Measurements from ENCODE around the gene LBHD2. TPM values are rescaled to one million over a fixed set of nuclear protein-coding genes. Genes with fewer than 3 reads are reported as not detected.
"Not testable (repeated sequence)": the region's sequence is repeated elsewhere in the genome, so short reads cannot be mapped to it uniquely, and the experiment has no call there.

The LBHD2 gene
- total RNA-seq, result not detected in 2 replicates
- not detected in 2 replicates for polyA plus RNA-seq

DNA sequence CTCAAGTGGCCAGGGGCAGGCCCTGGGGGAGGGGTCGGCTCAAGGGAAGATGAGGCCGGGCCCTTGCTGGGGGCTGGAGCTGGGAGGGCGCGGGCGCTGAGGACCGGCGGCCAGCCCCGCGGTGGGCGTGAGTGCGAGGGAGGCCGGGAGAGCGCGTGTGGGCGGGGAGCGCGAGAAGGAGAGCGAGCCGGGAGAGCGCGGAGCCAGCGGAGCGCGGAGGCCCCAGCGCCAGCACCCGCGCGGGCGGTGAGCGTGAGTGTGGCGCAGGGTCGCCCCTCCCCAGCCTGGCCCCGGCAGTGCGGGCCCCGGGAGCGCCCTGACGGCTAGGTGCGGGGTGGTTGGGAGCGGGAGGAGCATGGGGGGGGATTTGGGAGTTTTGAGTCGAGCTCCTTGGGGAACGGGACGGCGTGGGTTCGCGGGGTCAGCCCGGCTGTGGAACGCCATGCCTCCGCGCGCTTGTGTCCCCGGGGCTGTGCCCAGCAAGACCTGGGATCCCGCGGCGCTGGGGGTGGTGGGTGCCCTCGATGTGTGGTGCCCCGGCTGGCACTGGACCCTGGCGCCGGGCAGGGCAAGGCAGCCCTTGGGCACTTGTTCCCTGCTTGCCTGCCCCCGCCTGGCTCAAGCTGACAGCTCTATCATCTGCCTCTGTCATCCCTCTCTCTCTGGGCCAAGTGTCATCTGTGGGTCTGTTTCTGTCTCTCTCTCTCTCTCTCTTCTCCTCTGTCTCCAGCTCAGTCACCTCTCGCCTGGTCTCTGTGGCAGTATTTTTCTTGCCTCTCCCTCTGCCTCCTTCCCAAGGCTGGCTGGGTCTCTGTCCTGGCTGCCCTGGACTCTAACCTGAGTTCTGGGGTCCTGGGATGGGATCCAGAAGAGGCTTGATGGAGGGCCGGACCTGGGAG is at the start of gene LBHD2:
LBHD2 (plus strand) TSS at position 190 of the 899 bp plus-strand sequence. CDS start 1,803 bp downstream, outside the sequence.
- TF ChIP-seq, protein P1, sequence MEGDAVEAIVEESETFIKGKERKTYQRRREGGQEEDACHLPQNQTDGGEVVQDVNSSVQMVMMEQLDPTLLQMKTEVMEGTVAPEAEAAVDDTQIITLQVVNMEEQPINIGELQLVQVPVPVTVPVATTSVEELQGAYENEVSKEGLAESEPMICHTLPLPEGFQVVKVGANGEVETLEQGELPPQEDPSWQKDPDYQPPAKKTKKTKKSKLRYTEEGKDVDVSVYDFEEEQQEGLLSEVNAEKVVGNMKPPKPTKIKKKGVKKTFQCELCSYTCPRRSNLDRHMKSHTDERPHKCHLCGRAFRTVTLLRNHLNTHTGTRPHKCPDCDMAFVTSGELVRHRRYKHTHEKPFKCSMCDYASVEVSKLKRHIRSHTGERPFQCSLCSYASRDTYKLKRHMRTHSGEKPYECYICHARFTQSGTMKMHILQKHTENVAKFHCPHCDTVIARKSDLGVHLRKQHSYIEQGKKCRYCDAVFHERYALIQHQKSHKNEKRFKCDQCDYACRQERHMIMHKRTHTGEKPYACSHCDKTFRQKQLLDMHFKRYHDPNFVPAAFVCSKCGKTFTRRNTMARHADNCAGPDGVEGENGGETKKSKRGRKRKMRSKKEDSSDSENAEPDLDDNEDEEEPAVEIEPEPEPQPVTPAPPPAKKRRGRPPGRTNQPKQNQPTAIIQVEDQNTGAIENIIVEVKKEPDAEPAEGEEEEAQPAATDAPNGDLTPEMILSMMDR (IDR thresholded peaks at IDR 0.05; ENCODE audit: low read depth, low read length), result no peak
- Histone ChIP-seq H3K4me3 (no peak within 1 kb of the TSS), H3K4me1 (ENCODE audit: low read depth) (no peaks in the 10 kb centered on the region), H3K27me3 (peaks cover 67% of the 10 kb centered on the region), H3K36me3 (no peaks in the 10 kb centered on the region), H3K27ac (no peak within 1 kb of the TSS), H3K9me3 (ENCODE audit: low read depth) (no peaks in the 10 kb centered on the region)
- peak in 1 of 2 donors; percentile 37 for DNase-seq (ENCODE audit: low read depth in 1 of 2, low spot score in 1 of 2)

DNA sequence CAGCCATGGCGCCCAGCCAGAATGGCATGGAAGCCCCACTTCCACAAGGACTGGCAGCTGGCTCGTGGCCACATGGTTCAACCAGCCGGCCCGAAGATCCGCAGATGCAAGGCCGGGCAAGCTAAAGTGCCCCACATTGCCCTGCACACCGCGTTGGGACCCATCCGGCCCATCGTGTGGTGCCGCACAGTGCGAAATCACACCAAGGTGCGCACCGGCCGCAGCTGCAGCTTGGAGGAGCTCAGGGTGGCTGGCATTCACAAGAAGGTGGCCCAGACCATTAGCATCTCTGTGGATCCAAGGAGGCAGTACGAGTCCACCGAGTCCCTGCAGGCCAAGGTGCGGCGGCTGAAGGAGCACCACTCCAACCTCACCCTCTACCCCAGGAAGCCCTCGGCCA is 42.5 kb upstream of the LBHD2 start:
- TF ChIP-seq, protein P1 (IDR thresholded peaks at IDR 0.05; ENCODE audit: low read depth, low read length), result no peak

DNA sequence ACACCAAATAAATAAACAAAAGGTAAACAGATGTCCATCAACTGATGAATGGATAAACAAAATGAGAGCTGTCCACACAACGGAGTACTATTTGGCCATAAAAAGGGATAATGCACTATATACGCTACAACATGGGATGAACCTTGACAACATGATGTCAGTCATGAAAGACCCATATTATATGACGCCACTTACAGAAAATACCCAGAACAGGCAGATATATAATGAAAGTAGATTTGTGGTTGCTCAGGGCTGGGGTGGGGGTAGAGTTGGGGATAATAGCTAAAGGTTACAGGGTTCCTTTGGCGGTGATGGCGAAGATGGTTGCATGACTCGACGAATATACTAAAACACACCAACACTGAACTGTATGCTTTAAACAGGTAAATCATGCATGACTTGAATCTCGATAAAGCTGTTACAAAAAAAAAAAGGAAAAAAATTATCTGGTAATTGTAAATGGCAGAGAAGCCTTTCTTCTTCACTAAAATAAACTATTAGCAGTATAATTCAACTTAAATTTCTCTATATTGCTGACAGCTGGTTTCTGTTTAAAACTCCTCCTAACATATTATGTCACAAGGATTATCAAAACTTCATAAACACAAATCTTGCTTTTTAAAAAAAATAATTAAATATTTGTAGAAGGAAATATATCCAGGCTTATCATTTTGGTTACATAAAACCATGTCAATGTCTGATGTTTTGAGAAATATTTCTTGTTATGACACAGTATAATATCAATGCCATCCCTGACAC is 40.6 kb upstream of the LBHD2 start:
- no peak for DNase-seq (ENCODE audit: low read depth in 1 of 2, low spot score in 1 of 2)
- Histone ChIP-seq H3K36me3 (no peaks in the 10 kb centered on the region), H3K27me3 (no peaks in the 10 kb centered on the region), H3K4me1 (ENCODE audit: low read depth) (peaks cover 8% of the 10 kb centered on the region), H3K27ac (no peak overlapping the region), H3K4me3 (no peak overlapping the region), H3K9me3 (ENCODE audit: low read depth) (no peaks in the 10 kb centered on the region)
- TF ChIP-seq, protein P1 (IDR thresholded peaks at IDR 0.05; ENCODE audit: low read depth, low read length), result no peak

More for the DNA sequence above, 42.5 kb upstream of the LBHD2 start:
- Histone ChIP-seq H3K27me3 (no peaks in the 10 kb centered on the region), H3K4me1 (ENCODE audit: low read depth) (peaks cover 8% of the 10 kb centered on the region), H3K4me3 (no peak overlapping the region), H3K36me3 (no peaks in the 10 kb centered on the region), H3K9me3 (ENCODE audit: low read depth) (no peaks in the 10 kb centered on the region), H3K27ac (no peak overlapping the region)
- no peak for DNase-seq (ENCODE audit: low read depth in 1 of 2, low spot score in 1 of 2)

DNA sequence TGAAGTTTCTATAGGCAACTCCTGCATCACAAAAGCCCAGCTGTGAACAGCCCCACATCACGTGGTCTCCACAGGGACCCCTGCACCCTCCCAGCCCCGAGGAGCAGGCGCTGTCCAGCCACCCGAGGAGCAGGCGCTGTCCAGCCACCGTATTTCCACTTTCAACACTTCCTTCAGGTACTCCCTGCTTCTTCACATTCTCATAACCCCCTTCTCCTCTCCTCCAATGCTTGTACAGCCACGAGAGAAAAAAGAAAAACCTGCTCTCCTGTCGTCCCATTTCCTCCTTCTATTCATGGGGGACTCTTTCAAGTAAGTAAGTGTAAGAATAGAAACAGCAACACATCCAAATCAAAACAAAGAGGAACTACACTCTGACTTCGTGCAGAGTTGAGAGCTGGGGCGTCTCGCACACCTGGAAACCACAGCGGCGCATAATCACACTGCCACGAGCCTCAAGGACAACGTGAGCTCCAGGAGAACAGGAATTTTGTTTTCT is 38.6 kb upstream of the LBHD2 start:
- no peak overlapping the region for H3K27ac ChIP-seq
- no peaks in the 10 kb centered on the region for H3K27me3 ChIP-seq
- TF ChIP-seq, protein P1 (IDR thresholded peaks at IDR 0.05; ENCODE audit: low read depth, low read length), result no peak
- H3K9me3 ChIP-seq (ENCODE audit: low read depth), result no peaks in the 10 kb centered on the region
- H3K36me3 ChIP-seq, result no peaks in the 10 kb centered on the region
- DNase-seq (ENCODE audit: low read depth in 1 of 2, low spot score in 1 of 2), result peak in 1 of 2 donors; percentile 20
- peaks cover 8% of the 10 kb centered on the region for H3K4me1 ChIP-seq (ENCODE audit: low read depth)
- no peak overlapping the region for H3K4me3 ChIP-seq

DNA sequence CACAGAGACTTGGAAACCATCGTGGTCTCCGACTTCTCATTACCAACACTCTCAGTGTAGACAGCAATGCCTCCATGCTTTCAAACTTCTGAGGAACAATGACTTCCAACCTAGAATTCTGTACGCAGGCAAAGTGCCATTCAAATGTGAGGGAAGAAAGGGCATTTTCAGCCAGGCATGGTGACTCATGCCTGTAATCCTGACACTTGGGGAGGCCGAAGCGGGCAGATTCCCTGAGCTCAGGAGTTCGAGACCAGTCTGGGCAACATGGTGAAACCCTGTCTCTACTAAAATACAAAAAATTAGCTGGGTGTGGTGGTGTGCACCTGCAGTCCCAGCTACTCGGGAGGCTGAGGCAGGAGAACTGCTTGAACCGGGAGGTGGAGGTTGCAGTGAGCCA is 36.6 kb upstream of the LBHD2 start:
- H3K4me1 ChIP-seq (ENCODE audit: low read depth); H3K27me3 ChIP-seq; H3K9me3 ChIP-seq (ENCODE audit: low read depth); DNase-seq (ENCODE audit: low read depth in 1 of 2, low spot score in 1 of 2); H3K27ac ChIP-seq; H3K4me3 ChIP-seq; H3K36me3 ChIP-seq: not testable (repeated sequence)

Measured in cardiac muscle cell (in vitro differentiated cells and primary cell).